IPS-11a (cell line): ENCODE measurements around the gene ZCWPW1.
"Not testable (repeated sequence)": the region's sequence is repeated elsewhere in the genome, so short reads cannot be mapped to it uniquely, and the experiment has no call there.

Source experiments
- H3K4me3 ChIP-seq: one replicate; pipeline ENCODE4 v1.5.1; 2013; ENCODE audit warnings: low read depth, low read length, control low read depth

Gene ZCWPW1

DNA sequence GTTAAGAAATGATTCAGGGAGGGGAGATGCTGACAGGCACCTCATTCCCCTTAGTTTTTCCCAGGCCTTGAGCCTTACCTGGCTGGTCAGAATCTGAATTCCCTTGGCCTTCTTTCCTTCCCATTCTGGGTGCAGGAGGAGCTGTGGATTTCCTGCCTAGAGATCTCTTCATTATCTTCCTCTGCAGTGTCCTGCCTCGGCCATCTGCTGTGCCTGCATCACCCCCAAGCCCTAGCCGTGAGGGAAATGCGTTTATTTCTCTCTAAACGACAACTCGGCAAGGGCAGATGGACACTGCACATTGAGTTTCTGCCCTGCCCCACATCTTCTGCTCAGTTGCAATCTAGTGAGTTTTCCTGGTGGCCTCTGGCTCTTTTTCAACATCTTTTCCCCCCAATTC is 26.7 kb downstream of the ZCWPW1 start:
- no peak overlapping the region for H3K4me3 ChIP-seq

DNA sequence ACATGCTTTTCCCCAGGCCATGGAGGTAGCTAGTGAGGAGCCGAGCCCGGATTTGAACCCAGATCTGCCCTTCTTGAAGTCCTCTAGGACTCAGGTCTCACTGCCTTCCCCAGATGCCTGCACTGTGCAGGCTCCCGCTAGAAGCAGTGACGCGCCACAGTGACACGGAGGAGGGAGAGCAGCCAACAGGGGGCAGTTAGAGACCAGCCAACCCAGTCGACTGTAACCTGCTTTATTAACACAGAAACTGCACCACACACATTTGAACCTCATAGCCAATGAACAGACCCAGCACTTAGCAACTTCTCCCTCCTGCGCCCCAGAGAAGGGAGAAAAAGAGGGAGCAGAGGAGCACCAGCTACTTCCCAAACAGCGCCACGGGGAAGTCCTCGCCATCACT is 27.8 kb downstream of the ZCWPW1 start:
- H3K4me3 ChIP-seq, result no peak overlapping the region

DNA sequence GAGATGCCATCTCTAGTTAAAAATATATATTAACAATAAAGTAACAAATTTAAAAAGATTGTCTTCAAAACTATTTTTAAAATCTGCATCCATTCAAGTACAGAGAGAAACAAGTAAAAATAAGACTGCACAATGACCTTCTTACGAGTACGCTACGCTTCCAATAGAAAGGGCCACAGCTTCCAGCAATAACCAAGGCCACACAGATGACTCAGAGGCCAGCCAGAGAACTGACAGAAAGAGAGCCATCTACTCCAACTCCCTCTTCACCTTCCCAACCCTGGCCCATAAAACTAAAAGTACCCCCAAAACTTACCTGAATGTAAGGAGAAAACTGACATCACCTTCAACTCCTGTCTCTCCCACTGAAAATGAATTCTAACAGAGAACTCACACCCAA is 28.5 kb downstream of the ZCWPW1 start:
- no peak overlapping the region for H3K4me3 ChIP-seq

DNA sequence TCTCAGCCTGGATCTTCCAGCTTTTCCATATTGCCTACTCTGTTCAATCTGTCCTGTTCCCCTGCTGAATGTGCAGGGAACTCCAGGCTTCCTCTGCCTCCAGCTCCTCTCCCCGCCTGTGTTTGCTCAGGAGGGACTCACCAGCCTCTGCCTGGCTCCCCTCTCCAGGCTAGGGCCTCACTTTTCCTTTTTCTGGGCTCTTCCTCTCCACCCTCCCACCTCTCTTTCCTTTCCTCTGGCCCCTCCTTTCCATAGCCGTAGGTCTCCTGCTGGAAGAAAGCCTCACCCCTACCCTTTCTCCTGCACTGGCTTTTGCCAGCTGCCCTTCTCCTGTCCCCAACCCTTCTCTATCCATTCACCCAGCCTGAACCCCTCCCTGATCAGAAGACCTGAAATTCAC is 30.3 kb downstream of the ZCWPW1 start:
- no peak overlapping the region for H3K4me3 ChIP-seq

DNA sequence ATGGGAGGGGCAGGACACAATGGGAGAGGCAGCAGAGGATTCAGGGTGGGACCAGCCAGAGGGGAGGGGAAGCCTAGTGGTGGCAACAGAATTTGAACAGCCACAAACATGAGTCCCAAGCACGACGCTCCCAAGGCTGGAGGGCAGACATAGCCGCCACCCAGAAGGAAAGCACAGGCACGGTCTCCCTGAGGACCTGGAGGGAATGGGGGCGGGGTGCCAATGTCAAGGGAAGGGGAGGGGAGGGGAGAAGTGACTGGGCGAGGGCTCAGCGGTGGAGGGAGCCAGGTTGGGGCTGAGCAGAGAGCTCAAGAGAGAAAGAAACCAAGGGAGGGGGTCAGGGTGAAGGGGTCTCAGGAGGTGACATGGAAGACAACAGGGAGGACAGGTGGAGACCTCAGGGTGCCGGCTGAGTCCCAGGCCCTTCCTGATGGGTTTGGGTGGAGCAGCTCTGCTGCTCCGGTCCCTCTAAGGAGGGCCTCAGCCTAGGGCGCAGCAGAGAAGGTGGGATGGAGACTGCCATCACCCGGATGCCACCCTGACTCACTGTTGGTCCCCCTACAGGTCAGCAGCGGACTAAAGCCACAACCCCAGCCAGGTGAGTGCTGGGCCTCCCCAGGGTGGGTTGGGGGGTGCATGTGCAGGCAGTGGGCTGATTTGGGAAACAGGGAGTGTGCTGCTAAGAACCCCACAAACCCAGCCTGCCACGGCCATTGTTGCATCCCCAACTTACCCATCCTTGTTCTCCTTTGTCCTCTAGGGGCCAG is 31.0 kb downstream of the ZCWPW1 start:
- H3K4me3 ChIP-seq, result no peak overlapping the region

DNA sequence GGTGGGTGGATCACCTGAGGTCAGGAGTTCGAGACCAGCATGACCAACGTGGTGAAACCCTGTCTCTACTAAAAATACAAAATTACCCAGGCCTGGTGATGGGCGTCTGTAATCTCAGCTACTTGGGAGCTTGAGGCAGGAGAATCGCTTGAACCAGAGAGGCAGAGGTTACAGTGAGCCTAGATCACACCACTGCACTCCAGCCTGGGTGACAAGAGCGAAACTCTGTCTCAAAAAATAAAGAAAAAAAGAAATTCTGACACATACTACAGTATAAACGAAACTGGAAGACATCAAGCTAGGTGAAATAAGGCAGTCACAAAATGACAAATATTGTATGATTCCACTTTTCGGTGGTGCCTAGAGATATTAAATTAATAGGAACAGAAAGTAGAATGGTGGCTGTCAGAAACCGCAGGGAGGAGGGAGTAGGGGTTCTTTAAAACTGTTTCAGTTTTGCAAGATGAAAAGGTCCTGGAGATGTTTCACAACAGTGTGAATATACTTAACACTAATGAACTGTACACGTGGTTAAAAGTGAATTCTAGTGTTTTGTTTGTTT is 32.0 kb downstream of the ZCWPW1 start:
- no peak overlapping the region for H3K4me3 ChIP-seq

DNA sequence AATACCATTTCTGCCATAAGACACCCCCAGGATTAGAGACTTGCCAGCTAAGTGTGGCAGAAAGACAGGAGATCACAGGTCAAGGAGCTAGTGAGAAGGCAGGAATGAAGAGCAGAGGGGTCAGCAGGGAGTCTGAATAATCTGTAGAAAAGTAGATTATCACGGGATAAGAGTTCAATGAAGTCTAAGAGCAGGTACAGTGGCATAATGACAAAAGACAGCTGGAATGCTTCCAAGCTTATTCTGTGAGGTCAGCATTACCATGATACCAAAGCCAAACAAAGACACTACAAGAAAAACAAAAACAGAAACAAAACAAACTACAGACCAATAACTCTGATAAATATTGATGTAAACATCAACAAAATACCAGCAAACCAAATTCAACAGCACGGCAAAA is 34.4 kb downstream of the ZCWPW1 start:
- no peak overlapping the region for H3K4me3 ChIP-seq

DNA sequence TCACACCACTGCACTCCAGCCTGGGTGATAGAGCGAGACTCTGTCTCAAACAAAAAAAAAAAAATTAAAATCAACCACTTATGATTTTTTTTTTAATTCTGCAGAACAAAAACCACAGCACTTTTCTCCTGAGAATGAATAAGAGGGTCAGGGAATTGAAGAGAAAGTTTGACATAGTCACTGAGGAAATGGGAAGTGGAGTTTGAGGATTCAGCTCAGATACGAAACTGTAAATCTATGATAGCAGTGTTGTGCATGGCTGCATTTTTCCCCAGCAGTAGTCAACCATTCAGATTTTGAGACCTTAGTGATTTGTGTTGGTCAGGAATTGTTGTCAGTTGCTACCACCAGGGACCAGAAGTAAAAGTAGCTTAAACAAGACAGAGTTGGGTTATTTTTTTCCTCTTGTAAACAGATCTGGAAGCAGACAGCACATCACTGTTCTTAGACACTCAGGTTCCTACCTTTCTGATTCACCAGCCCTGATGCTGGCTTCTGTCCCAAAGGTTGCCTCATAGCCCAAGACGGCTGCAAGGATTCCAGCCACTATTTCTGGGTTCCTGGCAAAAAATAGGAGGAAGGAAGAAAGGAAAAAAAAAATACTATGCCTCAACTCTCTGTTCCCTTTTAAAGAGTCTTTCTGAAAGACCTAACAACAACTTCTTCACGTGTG is 35.1 kb downstream of the ZCWPW1 start:
- no peak overlapping the region for H3K4me3 ChIP-seq

DNA sequence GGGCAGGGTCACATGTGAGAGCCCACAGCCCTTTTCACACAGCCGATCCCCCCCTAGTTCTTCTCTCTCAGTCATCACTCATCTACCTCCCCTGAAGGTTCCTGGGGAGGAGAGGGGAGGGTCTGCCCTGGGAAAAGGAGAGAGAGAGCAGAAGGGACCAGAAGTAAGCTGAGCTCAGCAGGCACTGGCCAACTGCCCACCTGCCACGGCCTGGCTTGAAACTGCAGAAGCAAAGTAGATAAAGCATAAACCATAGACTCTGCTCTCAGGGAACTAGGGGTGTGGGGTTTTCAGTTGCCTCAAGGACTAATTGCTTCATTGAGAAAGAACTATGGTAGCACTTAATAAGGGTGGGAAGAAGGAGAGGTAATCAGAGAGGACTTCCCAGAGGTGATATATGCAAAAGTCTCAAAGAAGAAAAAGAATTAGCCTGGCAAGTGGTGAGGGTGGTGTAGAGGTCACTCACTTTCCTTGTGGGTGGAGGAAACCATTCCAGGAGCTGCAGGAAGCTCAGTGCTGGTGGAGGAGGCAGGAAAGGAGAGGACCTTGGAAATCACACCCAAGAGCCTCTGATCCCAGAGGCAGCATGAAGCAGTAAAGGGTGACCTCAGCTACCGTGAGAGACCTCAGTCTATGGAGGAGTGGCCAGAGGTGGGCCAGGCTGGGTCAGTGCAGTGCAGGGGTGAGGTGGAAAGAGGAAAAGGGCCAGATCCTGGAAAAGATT is 38.1 kb downstream of the ZCWPW1 start:
- no peak overlapping the region for H3K4me3 ChIP-seq

DNA sequence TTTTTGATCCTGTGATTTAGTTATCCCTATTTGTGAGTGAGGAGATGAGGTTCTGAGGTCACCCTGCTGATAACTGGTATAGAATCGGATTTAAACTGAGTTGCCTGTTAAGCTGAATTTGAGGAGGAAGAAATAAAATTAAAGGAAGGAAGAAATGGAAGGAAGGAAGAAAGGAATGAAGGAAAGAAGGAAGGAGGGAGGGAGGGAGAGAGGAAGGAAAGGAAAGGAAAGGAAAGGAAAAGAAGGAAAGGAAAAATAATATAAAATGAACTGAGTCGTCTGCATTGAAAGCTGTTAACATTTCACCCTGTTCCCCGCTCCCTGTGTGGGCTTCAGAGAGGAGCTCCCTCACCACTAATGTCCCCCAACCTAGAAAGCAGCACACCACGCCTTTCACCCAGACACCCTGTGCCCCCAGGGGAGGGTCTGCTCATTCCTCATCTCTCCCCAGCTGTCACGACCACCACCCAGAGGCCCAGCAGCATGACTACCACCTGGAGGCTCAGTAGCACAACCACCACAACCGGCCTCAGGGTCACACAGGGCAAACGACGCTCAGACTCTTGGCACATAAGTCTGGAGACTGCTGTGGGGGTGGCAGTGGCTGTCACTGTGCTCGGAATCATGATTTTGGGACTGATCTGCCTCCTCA is 38.9 kb downstream of the ZCWPW1 start:
- no peak overlapping the region for H3K4me3 ChIP-seq

DNA sequence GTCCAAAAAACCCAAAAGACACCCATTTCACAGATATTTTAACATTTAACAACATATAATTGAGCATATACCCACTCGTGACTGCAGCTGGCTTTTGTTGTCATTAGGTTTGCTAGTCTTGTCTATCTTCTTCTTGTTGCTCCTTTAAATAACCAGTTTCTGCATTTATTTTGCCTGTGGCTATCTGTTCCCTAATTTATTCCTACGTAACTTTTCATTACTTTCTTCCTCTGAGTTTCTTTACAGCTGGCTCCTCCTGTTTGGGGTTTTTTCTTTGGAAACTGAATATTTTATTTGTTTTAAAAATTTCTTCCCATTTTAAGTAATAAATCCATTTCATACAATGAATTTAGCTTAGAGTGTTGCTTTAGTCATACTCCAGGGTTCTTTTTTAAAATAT is 40.8 kb downstream of the ZCWPW1 start:
- no peak overlapping the region for H3K4me3 ChIP-seq

DNA sequence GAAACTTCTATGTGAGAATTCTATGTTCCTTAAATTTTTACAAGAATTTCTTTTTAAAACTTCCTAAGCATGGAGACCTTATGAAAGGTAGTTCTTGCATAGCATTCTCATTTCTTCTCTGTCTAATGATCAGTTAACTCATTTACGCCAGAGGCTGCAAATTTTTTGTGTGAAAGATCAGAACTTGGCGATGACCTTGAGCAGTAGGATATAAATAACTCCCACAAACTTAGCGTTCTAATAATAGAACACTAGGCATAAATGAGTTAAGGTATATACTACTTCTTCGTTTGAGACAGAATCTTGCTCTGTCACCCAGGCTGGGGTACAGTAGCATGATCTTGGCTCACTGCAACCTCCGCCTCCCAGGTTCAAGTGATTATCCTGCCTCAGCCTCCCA is 41.6 kb downstream of the ZCWPW1 start:
- no peak overlapping the region for H3K4me3 ChIP-seq

DNA sequence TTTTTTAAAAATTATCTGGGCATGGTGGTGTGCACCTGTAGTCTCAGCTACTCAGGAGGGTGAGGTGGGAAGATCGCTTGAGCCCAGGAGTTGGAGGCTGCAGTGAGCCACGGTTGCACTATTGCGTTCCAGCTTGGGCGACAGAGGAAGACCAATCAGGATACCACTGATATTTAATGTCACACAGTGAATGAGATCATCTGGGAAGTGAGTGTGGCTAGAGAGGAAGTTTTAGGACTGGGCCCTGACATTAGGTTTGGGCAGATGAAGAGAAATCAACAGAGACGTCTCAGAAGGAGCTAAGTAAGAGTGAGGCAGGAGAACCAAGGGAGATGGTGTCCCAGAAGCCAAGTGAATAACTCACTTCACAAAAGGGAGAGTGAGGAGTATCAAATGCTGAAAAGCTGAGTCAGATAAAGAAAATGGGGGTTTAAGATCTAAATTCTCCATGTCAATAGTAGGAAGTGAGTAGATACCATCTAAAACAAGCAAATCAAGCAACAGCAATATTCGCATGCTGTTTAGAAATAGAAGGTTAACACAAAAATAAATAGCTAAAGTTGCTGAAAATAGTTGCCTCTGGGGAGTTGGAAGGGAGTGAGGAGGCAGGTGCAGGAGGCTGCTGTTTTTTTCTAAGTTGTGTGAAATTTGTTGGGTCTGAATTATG is 43.7 kb downstream of the ZCWPW1 start:
- no peak overlapping the region for H3K4me3 ChIP-seq

DNA sequence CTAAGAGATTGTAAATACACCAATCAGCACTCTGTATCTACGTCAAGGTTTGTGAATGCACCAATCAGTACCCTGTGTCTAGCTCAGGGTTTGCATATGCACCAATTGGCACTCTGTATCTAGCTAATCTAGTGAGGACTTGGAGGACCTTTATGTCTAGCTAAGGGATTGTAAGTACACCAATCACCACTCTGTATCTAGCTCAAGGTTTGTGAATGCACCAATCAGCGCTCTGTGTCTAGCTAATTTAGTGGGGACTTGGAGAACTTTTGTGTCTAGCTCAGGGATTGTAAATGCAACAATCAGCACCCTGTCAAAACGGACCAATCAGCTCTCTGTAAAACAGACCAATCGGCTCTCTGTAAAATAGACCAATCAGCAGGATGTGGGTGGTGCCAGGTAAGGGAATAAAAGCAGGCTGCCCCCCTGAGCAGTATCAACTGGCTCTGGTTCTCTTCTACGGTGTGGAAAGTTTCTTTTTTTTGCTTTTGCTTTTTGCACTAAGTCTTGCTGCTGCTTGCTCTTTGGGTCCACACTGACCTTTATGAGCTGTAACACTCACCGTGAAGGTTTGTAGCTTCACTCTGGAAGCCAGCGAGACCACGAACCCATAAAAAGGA is 46.2 kb downstream of the ZCWPW1 start:
- H3K4me3 ChIP-seq, result not testable (repeated sequence)

DNA sequence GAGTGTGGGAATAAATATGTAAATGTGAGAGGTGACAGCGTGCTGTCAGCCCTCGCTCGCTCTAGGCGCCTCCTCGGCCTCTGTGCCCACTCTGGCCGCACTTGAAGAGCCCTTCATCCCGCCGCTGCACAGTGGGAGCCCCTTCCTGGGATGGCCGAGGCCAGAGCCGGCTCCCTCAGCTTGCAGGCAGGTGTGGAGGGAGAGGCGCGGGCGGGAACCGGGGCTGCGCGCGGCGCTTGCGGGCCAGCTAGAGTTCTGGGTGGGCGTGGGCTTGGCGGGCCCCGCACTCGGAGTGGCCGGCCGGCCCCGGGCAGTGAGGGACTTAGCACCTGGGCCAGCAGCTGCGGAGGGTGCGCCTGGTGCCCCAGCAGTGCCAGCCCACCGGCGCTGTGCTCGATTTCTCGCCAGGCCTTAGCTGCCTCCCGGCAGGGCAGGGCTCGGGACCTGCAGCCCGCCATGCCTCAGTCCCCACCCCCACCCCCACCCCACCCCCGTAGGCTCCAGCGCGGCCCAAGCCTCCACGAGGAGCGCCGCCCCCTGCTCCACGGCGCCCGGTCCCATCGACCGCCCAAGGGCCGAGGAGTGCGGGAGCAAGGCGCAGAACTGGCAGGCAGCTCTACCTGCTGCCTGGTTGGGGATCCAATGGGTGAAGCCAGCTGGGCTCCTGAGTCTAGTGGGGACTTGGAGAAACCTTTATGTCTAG is 46.8 kb downstream of the ZCWPW1 start:
- H3K4me3 ChIP-seq, result not testable (repeated sequence)

DNA sequence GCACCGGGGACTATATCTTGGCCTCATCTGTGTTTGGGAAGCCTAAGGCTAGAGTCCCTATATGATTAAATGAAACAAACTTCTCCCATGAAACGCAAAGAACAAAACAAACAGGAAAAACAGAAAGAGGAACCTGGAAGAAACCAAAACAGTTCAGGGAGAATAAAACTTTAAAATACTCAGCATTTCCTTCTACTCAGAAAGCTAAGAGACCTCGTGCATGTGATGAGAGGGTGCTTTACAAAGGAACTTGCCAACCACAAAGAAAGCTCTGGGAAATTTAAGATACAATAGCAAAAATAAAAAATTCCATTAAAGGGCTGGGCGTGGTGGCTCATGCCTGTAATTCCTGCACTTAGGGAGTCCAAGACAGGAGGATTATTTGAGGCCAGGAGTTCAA is 48.3 kb downstream of the ZCWPW1 start:
- H3K4me3 ChIP-seq, result no peak overlapping the region

DNA sequence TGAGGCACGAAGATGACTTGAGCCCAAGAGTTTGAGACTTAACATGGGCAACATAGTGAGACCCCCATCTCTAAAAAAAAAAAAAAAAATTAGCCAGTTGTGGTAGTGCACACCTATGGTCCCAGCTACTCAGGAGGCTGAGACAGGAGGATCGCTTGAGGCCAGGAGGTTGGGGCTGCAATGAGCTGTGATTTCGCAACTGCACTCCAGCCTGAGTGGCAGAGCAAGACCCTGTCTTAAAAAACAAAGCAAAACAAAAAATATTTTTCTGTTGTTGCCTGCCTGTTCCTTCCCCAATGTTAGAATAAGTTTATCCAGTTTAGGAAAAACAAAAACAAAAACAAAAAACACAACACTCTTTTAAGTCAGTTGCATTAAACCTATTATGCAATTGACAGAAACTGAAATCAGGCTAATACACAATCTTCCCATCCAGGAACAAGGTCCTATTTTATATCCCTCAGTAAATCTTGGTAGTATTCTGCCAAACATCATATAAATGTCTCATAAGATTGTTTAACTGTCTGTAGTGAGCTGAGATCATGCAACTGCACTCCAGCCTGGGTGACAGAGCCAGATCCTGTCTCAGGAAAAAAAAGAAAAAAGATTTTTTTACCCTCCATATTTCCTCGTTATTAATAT is 50.3 kb downstream of the ZCWPW1 start:
- no peak overlapping the region for H3K4me3 ChIP-seq

DNA sequence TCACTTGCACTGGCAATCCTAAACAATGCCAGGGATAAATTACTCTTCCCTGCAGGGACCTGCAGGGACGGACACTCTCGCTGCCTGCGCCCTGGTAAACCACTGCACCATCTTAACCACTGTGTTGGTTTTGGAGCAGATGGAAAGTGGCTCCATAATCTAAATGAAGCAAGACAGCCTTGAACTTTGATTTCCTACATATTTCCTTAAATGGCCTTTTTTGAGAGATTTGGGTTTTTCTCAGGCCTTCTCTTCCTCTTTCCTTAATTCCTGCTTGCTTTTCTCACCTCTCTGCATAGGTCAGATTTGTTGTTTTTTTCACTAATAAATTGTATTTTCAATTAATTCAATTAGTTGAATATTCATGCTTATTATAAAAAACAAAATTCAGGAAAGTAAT is 52.4 kb downstream of the ZCWPW1 start:
- H3K4me3 ChIP-seq, result no peak overlapping the region

DNA sequence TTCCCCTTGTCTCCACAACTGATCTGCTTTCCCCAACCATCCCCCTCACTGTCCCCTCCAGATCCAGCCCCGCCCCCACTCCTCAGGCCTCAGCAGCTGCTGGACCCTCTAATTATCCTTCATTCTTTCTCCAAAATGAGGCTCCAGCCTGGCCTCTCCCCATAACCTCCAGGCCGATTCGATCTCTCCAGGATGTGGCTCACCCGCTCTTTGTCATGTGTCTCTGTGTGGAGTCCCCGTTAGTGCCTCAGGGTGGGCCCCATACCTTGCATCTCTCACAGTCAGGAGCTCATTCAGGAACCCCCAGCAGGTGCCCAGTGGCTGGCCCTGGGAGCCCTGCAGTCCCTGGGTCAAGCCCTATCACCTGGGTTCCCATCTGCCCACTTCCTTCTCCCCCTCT is 53.9 kb downstream of the ZCWPW1 start:
- H3K4me3 ChIP-seq, result no peak overlapping the region
